ENCODE data around the gene ZNF692.

ZNF692 gene, protein sequence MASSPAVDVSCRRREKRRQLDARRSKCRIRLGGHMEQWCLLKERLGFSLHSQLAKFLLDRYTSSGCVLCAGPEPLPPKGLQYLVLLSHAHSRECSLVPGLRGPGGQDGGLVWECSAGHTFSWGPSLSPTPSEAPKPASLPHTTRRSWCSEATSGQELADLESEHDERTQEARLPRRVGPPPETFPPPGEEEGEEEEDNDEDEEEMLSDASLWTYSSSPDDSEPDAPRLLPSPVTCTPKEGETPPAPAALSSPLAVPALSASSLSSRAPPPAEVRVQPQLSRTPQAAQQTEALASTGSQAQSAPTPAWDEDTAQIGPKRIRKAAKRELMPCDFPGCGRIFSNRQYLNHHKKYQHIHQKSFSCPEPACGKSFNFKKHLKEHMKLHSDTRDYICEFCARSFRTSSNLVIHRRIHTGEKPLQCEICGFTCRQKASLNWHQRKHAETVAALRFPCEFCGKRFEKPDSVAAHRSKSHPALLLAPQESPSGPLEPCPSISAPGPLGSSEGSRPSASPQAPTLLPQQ

DNA sequence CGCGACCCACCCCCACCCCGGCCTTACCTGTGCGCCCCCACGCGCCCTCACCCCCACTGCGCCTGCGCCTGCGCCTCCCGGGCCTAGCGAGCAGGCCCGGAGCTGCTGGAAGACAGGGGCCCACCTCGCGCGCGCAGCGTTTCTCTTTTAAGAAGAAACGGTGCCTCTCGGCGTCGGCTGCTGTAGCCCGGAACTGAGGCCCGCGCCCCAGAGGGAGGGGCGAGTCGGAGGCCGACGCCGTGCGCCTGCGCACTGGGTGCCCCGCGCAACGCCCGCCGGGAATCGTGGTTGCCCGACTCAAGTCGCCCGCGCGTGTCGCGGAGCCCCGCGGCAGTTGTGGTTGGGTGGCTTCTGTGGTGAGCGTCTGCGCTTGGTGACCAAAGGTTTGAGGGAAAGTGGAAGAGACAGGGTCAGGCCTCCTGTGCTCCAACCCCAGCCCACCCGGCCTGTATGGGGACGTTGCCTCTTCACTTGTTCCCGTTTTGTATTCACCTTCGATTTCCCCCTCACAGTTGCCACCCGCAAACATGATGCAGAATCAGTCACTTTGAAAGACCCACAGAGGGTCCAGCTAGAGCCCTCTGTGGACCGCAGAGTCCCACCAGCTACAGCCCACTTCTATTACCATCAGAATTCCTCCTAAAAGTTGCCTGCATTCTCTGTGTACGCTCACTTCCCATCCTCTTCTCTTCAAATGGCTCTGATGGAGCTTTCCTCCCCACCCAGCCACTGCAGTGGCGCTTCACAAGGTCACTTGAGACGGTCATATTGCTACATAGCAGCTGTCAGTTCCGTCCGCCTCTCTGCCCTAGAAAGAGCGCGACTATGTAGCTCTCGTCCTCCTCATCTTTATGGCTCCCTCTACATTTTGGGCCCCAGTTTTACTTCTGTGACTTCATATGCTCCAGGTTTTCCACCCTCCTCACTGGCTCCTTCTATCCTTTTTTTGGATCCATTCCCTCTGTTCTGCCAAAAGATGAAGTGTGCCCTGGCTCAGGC lies at the start of gene ZNF692:
ZNF692 (minus strand) TSS at position 195 of the 999 bp plus-strand sequence. CDS start 776 bp downstream, outside the sequence.
- Histone ChIP-seq H3K27me3 (no peaks in the 10 kb centered on the region), H3K9me3 (no peaks in the 10 kb centered on the region), H3K4me1 (ENCODE audit: control insufficient read depth in 1 of 2, insufficient read depth in 1 of 2, low read depth in 1 of 2, low read length in 1 of 2) (peaks cover 37 to 41% of the 10 kb centered on the region in 2 experiments), H3K36me3 (peaks cover 15% of the 10 kb centered on the region), H3K27ac (peak within 1 kb of the TSS; percentile 92), H3K4me3 (ENCODE audit: low read depth in 1 of 2, low read length in 1 of 2) (peak within 1 kb of the TSS; percentile 83 to 84)
- TF ChIP-seq, protein P1, sequence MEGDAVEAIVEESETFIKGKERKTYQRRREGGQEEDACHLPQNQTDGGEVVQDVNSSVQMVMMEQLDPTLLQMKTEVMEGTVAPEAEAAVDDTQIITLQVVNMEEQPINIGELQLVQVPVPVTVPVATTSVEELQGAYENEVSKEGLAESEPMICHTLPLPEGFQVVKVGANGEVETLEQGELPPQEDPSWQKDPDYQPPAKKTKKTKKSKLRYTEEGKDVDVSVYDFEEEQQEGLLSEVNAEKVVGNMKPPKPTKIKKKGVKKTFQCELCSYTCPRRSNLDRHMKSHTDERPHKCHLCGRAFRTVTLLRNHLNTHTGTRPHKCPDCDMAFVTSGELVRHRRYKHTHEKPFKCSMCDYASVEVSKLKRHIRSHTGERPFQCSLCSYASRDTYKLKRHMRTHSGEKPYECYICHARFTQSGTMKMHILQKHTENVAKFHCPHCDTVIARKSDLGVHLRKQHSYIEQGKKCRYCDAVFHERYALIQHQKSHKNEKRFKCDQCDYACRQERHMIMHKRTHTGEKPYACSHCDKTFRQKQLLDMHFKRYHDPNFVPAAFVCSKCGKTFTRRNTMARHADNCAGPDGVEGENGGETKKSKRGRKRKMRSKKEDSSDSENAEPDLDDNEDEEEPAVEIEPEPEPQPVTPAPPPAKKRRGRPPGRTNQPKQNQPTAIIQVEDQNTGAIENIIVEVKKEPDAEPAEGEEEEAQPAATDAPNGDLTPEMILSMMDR (IDR thresholded peaks at IDR 0.05): peak; percentile 53

DNA sequence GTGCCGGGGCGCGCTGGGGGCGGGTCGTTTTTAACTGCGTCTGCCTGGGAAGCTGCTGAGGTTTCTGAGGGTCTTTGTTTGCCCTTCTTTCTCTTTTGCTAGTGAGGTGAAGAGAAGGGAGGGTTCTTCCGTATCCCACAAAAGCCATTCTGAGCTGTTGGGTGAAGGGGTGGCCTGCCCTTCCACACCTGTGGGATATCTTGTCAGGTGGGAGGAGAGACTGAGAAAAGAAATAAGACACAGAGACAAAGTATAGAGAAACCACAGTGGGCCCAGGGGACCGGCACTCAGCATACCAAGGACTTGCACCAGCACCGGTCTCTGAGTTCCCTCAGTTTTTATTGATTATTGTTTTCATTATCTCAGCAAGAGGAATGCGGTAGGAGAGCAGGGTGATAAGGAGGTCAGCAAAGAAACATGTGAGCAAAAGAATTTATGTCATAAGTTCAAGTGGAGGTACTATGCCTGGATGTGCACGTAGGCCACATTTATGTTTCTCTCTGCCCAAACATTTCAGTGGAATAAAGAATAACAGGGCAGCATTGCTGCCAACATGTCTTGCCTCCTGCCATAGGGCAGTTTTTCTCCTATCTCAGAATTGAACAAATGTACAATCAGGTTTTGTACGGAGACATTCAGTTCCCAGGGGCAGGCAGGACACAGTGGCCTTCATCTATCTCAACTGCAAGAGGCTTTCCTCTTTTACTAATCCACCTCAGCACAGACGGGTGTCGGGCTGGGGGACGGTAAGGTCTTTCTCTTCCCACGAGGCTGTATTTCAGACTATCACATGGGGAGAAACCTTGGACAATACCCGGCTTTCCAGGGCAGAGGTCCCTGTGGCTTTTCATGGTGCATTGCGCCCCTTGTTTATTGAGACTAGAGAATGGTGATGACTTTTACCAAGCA lies 48.1 kb upstream of the ZNF692 start:
- Histone ChIP-seq H3K27me3 (no peaks in the 10 kb centered on the region), H3K36me3 (peaks cover 6% of the 10 kb centered on the region), H3K4me3 (ENCODE audit: low read depth in 1 of 2, low read length in 1 of 2) (peak overlapping the region; percentile 52 to 98), H3K4me1 (ENCODE audit: control insufficient read depth in 1 of 2, insufficient read depth in 1 of 2, low read depth in 1 of 2, low read length in 1 of 2) (peaks cover 13 to 18% of the 10 kb centered on the region in 2 experiments), H3K27ac (peak overlapping the region; percentile 98), H3K9me3 (no peaks in the 10 kb centered on the region)
- TF ChIP-seq, protein P1 (IDR thresholded peaks at IDR 0.05): no peak

DNA sequence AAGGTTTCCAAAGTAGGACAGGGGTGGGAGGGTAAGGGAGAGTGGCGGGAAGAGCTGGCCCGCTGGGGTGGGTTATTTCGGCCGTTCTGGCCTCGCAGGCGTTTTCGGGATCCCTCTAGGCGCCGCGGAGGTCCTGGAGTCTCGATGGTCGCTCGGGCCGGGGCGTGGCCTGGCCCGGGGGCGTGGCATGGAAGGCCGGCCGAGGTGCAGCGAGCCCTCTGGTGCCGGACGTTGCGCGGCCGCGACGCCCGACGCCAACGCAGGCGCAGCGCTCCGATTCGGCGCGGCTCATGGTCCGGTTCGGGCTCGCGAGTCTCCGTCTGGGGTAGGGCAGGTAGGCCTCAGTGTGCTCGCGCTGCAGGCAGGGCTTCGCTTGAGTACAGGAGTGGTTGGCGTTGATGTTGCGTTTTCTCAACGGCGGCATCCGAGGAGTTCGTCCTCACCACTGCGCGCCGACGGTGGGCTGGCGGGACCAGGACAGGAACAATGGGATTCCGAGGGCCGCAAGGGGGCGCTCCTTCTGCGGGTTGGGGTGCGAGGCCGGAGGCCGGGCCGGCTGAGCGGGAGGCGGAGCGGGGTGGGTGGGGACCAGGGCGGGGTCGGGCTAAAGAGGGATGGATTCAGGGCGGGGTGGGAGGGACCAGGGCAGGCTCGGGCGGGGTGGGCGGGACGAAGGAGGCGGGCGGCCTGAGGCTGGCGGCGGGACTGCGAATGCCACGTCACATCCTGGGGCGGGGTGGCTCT lies 47.3 kb upstream of the ZNF692 start, which contains the start of gene PGBD2:
PGBD2 (plus strand) TSS at position 227 of the 744 bp plus-strand sequence. CDS start 7,628 bp downstream, outside the sequence.
- H3K27me3 ChIP-seq: no peaks in the 10 kb centered on the region
- H3K27ac ChIP-seq: peak within 1 kb of the TSS; percentile 98
- peaks cover 6% of the 10 kb centered on the region for H3K36me3 ChIP-seq
- peak within 1 kb of the TSS; percentile 90 to 98 for H3K4me3 ChIP-seq (ENCODE audit: low read depth in 1 of 2, low read length in 1 of 2)
- TF ChIP-seq, protein P1 (IDR thresholded peaks at IDR 0.05): peak; percentile 88
- H3K4me1 ChIP-seq (ENCODE audit: control insufficient read depth in 1 of 2, insufficient read depth in 1 of 2, low read depth in 1 of 2, low read length in 1 of 2): peaks cover 13 to 18% of the 10 kb centered on the region in 2 experiments
- no peaks in the 10 kb centered on the region for H3K9me3 ChIP-seq

DNA sequence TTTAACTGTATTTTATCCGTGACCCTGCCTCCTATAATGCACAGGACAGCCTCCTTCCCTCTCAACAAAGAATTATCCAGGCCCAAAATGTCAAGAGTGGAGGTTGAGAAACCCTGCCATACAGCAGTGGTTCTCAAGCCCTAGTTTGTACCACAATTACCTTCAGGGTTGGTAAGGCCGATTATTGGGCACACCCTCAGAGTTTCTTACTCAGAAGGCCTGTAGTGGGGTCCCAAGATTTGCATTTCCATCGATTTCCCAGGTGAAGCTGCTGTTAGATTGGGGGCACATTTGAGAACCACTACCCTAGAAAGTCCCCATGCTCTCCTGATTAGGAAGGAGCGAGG lies 46.8 kb upstream of the ZNF692 start:
- peak overlapping the region; percentile 98 for H3K27ac ChIP-seq
- TF ChIP-seq, protein P1 (IDR thresholded peaks at IDR 0.05): no peak
- no peaks in the 10 kb centered on the region for H3K9me3 ChIP-seq
- peak overlapping the region; percentile 90 to 98 for H3K4me3 ChIP-seq (ENCODE audit: low read depth in 1 of 2, low read length in 1 of 2)
- peaks cover 6% of the 10 kb centered on the region for H3K36me3 ChIP-seq
- peaks cover 13 to 18% of the 10 kb centered on the region in 2 experiments for H3K4me1 ChIP-seq (ENCODE audit: control insufficient read depth in 1 of 2, insufficient read depth in 1 of 2, low read depth in 1 of 2, low read length in 1 of 2)
- H3K27me3 ChIP-seq: no peaks in the 10 kb centered on the region
